SKM-1 (cell line): ENCODE results near the gene ZNF503.

Experiments
- DNase-seq: peaks from one replicate; lab custom pipeline; 2025; ENCODE audit not compliant: unreplicated experiment; lab: John Stamatoyannopoulos, UW

The ZNF503 gene

GRCh38 chr10:75356484-75356883 is 45.1 kb downstream of the ZNF503 start:
- no peak for DNase-seq

DNA sequence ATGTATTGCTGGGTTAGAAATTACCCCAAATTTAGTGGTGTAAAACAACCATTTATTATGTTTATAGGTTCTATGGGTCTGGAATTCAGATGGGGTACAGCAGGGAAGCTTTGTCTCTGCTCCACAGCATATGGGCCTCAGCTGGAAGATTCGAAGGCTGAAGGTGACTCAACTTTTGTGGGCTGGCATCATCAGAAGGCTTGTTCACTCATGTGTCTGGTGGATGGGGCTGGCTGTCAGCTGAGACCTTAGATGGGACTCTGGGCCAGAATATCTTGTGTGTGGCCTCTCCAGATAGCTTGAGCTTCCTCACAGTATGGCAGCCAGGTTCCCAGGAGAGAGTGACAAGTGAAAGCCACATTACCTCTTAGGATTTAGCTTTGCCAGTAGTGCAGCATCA is 45.9 kb downstream of the ZNF503 start:
- no peak for DNase-seq

DNA sequence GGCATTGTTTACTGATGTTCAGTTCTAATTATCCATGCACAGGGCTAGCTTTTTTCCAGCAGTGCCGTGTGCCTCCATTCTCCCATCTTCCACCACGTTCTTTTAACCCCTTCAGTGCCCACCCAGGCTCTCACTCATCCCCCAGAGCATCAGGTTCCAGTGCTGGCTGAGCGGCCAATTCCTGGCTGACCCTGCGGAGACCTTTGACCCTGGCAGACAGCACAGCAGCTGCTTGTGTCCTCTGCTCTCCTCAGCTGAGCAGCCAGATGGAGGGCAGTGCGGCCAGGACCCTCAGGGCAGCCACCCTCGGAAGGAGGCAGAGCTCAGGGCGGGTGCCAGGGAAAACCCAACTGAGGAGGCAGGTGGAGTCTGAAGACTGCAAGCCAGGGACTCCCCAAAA is 48.4 kb downstream of the ZNF503 start:
- no peak for DNase-seq

DNA sequence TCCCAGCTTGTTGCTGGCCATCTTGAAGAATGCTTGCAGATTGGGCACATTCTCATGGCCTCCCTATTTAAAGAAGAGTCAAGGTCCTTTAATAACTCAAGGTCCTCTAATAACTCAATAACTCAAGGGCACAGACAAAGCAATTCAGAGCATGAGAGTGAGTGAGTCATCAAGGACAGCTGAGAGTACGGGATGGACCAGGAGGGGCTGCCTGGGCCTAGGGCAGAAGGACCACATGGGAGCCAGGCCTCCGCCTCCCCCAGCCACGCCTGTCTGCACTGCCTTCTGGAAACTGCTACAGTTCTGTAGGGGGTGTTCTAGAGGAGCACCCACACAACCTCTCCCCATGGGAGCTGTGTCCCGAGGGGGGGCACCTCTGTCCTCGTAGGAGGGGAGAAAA is 48.9 kb downstream of the ZNF503 start:
- no peak for DNase-seq

- DNase-seq = no peak
These were observed 49.9 kb downstream of the ZNF503 start for GRCh38 chr10:75351637-75352036.

GRCh38 chr10:75350791-75351190 is 50.8 kb downstream of the ZNF503 start:
- no peak for DNase-seq
